ENCODE results near the gene TNFRSF21.
A peak's percentile ranks its signal among the peaks of the same experiment; 100 is the strongest.

The TNFRSF21 gene

DNA sequence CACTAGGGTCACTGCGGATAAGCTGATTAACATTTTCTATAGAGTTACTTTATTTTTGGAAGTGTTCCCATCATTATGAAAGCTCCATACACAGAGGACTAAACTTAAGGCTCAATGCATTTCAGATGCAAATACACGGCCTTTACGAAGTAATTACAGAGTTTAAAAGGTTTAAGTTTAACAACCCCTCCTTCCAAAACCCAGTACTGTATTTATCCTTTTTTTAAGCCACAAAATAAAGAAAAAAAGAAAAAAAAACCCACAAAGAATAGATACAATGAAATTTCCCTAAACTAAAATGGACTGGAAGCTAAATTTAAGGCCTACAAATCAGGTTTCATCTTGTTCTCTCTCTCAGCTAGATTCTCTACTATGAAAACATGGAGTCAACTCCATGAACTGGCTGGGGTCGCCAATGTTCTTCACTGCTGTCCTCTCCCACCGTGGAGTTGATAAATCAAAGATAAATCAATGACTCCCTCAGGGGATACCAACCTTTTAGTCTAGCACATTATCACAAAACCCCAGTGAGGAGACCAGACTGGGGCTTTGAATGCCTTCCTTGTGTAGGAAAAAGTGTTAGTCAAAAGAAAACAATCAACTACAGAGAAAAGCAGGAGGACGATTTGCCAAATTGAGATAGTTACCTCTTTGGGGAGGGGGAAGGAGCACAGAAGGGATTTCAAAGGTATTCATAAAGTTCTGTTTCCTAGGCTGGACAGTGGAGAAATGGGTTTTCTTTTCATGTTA, 52.5 kb downstream of the TNFRSF21 start:
- no peak overlapping the region for H3K4me3 ChIP-seq (ENCODE audit: low read length)
- DNase-seq (ENCODE audit: low read depth), result no peak
- TF ChIP-seq, protein P1, sequence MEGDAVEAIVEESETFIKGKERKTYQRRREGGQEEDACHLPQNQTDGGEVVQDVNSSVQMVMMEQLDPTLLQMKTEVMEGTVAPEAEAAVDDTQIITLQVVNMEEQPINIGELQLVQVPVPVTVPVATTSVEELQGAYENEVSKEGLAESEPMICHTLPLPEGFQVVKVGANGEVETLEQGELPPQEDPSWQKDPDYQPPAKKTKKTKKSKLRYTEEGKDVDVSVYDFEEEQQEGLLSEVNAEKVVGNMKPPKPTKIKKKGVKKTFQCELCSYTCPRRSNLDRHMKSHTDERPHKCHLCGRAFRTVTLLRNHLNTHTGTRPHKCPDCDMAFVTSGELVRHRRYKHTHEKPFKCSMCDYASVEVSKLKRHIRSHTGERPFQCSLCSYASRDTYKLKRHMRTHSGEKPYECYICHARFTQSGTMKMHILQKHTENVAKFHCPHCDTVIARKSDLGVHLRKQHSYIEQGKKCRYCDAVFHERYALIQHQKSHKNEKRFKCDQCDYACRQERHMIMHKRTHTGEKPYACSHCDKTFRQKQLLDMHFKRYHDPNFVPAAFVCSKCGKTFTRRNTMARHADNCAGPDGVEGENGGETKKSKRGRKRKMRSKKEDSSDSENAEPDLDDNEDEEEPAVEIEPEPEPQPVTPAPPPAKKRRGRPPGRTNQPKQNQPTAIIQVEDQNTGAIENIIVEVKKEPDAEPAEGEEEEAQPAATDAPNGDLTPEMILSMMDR (IDR thresholded peaks at IDR 0.05; ENCODE audit: insufficient read depth, low read depth, low read length, missing control alignments), result no peak

DNA sequence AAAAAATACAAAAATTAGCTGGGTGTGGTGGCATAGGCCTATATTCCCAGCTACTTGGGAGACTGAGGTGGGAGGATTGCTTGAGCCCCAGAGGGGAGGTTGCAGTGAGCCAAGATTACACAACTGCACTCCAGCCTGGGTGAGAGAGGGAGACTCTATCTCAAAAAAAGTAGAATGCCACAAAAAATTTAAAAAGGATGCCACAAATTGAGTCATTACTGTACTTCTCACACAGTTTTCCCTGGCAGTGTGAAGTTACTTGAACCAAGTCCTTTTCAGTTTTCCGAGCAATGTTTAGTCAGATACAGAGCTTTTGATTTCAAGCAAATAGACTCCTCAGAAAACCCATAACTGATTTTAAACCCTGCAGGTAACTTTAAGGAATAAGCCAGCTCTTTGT, 53.3 kb downstream of the TNFRSF21 start:
- TF ChIP-seq, protein P1 (IDR thresholded peaks at IDR 0.05; ENCODE audit: insufficient read depth, low read depth, low read length, missing control alignments), result no peak

DNA sequence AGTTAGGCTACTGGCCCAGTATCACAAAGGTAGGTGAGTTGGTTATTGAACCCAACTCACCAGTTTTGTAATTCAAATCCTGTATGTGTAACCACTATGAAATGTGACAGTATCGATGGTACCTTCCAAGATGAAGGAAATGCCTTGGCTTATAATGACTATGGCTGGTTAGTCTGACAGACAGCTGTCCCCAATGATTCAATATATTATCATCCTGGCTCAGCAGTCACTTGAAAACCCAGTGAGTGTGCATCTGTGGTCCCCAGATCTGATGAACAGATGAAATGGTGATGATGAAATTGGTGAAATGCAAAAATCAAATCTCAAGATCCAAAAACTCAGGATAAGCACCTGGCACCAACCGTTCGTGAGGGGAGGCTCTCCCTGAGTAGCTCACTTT, 54.8 kb downstream of the TNFRSF21 start:
- no peak overlapping the region for H3K4me3 ChIP-seq (ENCODE audit: low read length)
- peak; percentile 22 for DNase-seq (ENCODE audit: low read depth)
- TF ChIP-seq, protein P1 (IDR thresholded peaks at IDR 0.05; ENCODE audit: insufficient read depth, low read depth, low read length, missing control alignments), result no peak

More for the DNA sequence above, 53.3 kb downstream of the TNFRSF21 start:
- H3K4me3 ChIP-seq (ENCODE audit: low read length), result no peak overlapping the region
- no peak for DNase-seq (ENCODE audit: low read depth)

DNA sequence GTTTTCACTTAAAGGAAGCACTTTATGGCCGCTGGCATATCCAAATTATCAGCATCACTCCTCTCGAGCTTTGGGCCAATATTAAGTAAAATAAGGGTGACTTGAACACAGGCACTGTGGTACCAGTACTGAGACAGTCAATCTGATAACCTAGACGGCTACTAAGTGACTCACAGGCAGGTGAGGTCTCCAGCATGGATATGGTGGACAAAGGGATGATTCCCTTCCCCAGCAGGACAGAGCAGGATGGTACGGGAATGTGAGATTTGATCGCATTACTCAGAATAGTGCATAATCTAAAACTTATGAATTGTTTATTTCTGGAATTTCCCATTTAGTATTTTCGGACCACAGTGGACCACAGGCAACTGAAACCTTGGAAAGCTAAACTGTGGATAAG, 55.7 kb downstream of the TNFRSF21 start:
- no peak overlapping the region for H3K4me3 ChIP-seq (ENCODE audit: low read length)
- TF ChIP-seq, protein P1 (IDR thresholded peaks at IDR 0.05; ENCODE audit: insufficient read depth, low read depth, low read length, missing control alignments), result no peak
- DNase-seq (ENCODE audit: low read depth), result no peak

DNA sequence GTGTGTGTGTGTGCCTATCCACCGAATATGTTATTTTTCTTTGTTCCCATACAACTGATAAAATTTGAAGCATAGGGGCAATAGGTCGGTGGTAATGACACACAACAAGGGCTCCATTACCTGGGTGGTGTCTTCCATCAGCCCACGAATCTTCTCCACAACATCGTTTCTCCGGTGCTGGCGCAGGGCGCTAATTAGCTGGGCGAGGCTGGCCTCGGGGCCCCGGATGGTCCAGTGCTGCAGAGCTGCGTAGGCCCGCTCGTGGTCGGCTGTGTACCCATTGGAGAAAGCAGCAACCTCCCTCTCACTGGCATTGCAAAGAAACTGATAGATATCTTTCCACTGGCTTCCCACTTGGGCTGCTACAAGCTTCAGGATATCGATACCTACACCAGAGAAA, 56.6 kb downstream of the TNFRSF21 start:
- DNase-seq (ENCODE audit: low read depth), result no peak
- TF ChIP-seq, protein P1 (IDR thresholded peaks at IDR 0.05; ENCODE audit: insufficient read depth, low read depth, low read length, missing control alignments), result no peak
- H3K4me3 ChIP-seq (ENCODE audit: low read length), result no peak overlapping the region

DNA sequence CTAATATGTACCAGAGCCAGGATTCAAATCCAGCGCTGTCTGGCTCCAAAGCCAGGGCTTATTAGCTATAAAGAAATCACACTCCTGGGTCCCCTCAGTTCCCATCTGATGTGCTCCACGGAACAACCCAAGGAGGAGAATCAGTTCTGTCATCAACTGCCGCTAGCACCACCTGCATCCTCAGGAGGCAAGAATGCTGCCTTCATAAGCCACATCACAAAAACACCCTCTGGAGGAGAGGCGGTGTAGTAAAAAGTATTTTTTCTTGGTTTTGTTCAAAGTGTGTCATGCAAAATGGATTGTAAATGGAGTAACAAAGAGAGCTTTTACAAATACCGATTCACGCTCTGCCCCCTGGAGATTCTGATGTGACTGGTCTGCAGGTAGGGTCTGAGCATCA, 57.1 kb downstream of the TNFRSF21 start:
- DNase-seq (ENCODE audit: low read depth), result no peak
- TF ChIP-seq, protein P1 (IDR thresholded peaks at IDR 0.05; ENCODE audit: insufficient read depth, low read depth, low read length, missing control alignments), result no peak

DNA sequence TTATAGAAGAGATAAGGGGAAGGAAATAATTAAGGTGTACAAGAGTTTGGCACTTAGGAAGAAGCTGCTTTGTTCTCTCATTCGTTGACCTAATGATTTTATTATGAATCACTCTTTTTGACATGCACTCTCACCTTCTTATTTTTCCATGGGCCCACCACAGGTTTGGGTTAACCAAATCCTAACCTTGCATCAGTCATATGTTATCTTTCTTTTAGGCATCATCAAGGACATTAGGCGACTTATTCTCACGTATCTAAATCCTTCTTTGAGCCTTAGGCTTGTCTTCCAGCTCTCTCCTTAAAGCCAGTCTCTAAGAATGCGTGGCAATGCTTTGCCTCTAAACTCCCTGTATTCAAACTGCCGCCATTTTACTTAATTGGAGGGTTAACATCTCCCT, 58.3 kb downstream of the TNFRSF21 start:
- no peak overlapping the region for H3K4me3 ChIP-seq (ENCODE audit: low read length)
- TF ChIP-seq, protein P1 (IDR thresholded peaks at IDR 0.05; ENCODE audit: insufficient read depth, low read depth, low read length, missing control alignments), result no peak
- DNase-seq (ENCODE audit: low read depth), result no peak

More for the DNA sequence above, 57.1 kb downstream of the TNFRSF21 start:
- H3K4me3 ChIP-seq (ENCODE audit: low read length), result no peak overlapping the region
